Stomach (tissue), 9 donors: ENCODE measurements around the gene THADA. TPM values are rescaled to one million over a fixed set of nuclear protein-coding genes. Genes with fewer than 3 reads are reported as not detected.

Source experiments
- DNase-seq, 2 donors: peaks; one replicate each; pipeline versions ENCODE4 v3.0.0 to v3.0.0-alpha.2; 2013 to 2019
- H3K27ac ChIP-seq, 5 donors: fragments of 200-600 bp in 4 of 5; sonication (generic) in 4 of 5; one replicate each; pipeline ENCODE4 v1.5.1; 2013 to 2019; ENCODE audit warnings: mild to moderate bottlenecking in 1 of 5, moderate library complexity in 1 of 5
- H3K27me3 ChIP-seq, 3 donors: fragments of 200-600 bp; sonication (generic); one replicate each; pipeline ENCODE4 v1.5.1; 2017 to 2019; ENCODE audit warnings: mixed run types in 1 of 3
- H3K36me3 ChIP-seq, 4 donors: fragments of 200-600 bp; sonication (generic); 1 replicate in 3 of 4; 2 replicates in 1 of 4; pipeline ENCODE4 v1.5.1; 2016 to 2019
- H3K4me1 ChIP-seq, 4 donors: fragments of 200-600 bp; sonication (generic); one replicate each; pipeline ENCODE4 v1.5.1; 2016 to 2019
- H3K4me3 ChIP-seq, 4 donors: fragments of 200-600 bp; sonication (generic) in 3 of 4; one replicate each; pipeline ENCODE4 v1.5.1; 2016 to 2019; ENCODE audit warnings: mild to moderate bottlenecking in 1 of 4
- H3K9me3 ChIP-seq, 4 donors: fragments of 200-600 bp; sonication (generic); one replicate each; pipeline ENCODE4 v1.5.1; 2016 to 2019
- EP300 ChIP-seq: sonication (generic); formaldehyde crosslinking; IDR thresholded peaks from one replicate; pipeline ENCODE4 v1.6.1; 2017; ENCODE audit warnings: antibody characterized with exemption
- POLR2A ChIP-seq, 4 donors: fragments of 450-650 bp; IDR thresholded peaks; one replicate each; pipeline ENCODE4 v1.6.1; 2016; ENCODE audit warnings: antibody characterized with exemption in 4 of 4, control low read depth in 2 of 4, mild to moderate bottlenecking in 1 of 4, moderate library complexity in 1 of 4
- POLR2AphosphoS5 ChIP-seq, 3 donors: sonication (generic); formaldehyde crosslinking; IDR thresholded peaks; one replicate each; pipeline ENCODE4 v1.6.1; 2016; ENCODE audit warnings: antibody characterized with exemption in 3 of 3
- WGBS, 5 donors: extraction: QIAGEN DNeasy Blood & Tissue Kit in 3 of 5; methylation state at CpG; one replicate each; pipeline versions ENCODE4 v1.1.5 to v1.1.7; 2013 to 2018; 5-methylcytosine and 5-hydroxymethylcytosine counted together
- intact Hi-C: fragments of 100-400 bp; cut with DNase I; formaldehyde crosslinking; loops from one replicate; pipeline ENCODE4 v1.15.1; 2023; ENCODE audit warnings: low total_unique reads
- polyA plus RNA-seq, 3 donors: library from polyadenylated mRNA; stranded (reverse); fragments of 200-250 nt; gene quantifications; one replicate each; pipeline ENCODE4 v1.2.3, GENCODE V29; 2013
- total RNA-seq, 5 donors: library from RNA; depleted of rRNA; stranded (reverse); fragments of >200 nt; gene quantifications; one replicate each; pipeline versions ENCODE4 v1.1.0 to v1.2.3, GENCODE V29; 2014 to 2016
- TF ChIP-seq, protein P1 (sequence below), 7 experiments: fragments of 450-650 bp in 4 of 7; fragments of 200-600 bp in 3 of 7; sonication (generic) in 3 of 7; IDR thresholded peaks; one replicate each; pipeline ENCODE4 v1.5.1; 2016 to 2019; ENCODE audit warnings: antibody characterized with exemption in 7 of 7, control low read depth in 2 of 7, mild to moderate bottlenecking in 1 of 7
- donor health status: healthy with polysubstance abuse.
- donor health status: Bipolar disorder and iron deficiency.
- donor health status: healthy.

The THADA gene
- total and polyA plus RNA-seq, 8 donors: 8.0 to 109 (median 31.9) TPM

DNA sequence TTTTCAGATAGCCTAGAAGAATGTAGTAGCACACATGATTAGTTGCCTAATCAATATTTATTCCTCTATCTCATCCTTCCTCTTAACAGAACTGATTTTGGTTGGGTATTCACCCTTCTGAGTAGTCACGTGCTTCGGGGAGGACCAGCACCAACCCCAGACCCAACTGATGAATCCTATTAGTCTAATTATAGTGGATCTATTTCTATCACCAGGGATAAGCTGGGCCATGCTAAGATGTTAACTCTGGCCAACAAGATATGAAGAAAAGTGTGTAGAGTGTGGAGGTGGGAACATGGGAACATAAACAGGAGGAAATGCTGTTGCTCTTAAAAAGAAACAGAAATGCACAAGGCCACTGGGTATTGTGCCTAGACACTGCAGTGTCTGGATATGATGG is 119.9 kb downstream of the THADA start:
- DNase-seq: no peak
- intact Hi-C loops: no loop called here
- Histone ChIP-seq H3K36me3 (peaks cover 0 to 4% (median 2%) of the 10 kb centered on the region in 4 donors), H3K27me3 (no peaks in the 10 kb centered on the region), H3K9me3 (no peaks in the 10 kb centered on the region), H3K27ac (no peak overlapping the region), H3K4me3 (no peak overlapping the region), H3K4me1 (peaks cover 0 to 18% (median 0%) of the 10 kb centered on the region in 4 donors)
- TF ChIP-seq POLR2A (IDR thresholded peaks at IDR 0.05): no peak
- no peak for TF ChIP-seq POLR2AphosphoS5 (IDR thresholded peaks at IDR 0.05)
- TF ChIP-seq EP300: no peak
- TF ChIP-seq, protein P1, sequence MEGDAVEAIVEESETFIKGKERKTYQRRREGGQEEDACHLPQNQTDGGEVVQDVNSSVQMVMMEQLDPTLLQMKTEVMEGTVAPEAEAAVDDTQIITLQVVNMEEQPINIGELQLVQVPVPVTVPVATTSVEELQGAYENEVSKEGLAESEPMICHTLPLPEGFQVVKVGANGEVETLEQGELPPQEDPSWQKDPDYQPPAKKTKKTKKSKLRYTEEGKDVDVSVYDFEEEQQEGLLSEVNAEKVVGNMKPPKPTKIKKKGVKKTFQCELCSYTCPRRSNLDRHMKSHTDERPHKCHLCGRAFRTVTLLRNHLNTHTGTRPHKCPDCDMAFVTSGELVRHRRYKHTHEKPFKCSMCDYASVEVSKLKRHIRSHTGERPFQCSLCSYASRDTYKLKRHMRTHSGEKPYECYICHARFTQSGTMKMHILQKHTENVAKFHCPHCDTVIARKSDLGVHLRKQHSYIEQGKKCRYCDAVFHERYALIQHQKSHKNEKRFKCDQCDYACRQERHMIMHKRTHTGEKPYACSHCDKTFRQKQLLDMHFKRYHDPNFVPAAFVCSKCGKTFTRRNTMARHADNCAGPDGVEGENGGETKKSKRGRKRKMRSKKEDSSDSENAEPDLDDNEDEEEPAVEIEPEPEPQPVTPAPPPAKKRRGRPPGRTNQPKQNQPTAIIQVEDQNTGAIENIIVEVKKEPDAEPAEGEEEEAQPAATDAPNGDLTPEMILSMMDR (IDR thresholded peaks at IDR 0.05): no peak
- 85 to 96% (median 91%) methylated on average over 2 of the region's 2 CpGs for WGBS, 5 donors

DNA sequence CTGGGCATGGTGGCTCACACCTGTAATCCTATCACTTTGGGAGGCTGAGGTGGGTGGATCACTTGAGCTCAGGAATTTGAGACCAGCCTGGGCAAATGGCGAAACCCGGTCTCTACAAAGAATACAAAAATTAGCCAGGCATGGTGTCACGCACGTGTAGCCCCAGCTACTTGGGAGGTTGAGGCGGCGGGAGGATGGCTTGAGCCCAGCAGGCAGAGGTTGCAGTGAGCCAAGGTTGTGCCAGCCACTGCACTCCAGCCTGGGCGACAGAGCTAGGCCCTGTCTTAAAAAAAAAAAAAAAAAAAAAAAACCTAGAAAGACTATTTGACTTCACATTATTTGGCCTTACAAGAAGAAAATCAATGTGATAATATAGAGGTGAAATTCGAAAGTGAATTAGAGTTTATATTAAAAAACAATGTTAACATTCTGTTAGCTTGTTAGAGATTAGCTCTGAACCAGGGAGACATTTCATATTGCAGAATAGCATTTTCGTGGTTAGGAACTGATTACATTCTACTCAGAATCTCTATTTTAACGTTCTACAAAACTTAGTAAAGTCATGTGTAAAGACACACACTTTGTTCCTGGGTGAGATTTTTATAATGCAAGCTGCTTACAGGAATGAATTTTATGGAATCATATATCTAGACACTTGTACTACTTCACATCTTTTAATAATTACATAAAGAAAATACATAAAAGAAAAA is 120.5 kb downstream of the THADA start:
- no peak for DNase-seq
- no peaks in the 10 kb centered on the region for H3K27me3 ChIP-seq
- no peak overlapping the region for H3K4me3 ChIP-seq
- intact Hi-C loops: no loop called here
- H3K27ac ChIP-seq: no peak overlapping the region
- no peak for TF ChIP-seq POLR2AphosphoS5 (IDR thresholded peaks at IDR 0.05)
- no peak for TF ChIP-seq POLR2A (IDR thresholded peaks at IDR 0.05)
- TF ChIP-seq, protein P1 (IDR thresholded peaks at IDR 0.05): no peak
- no peak for TF ChIP-seq EP300
- 79 to 88% (median 82%) methylated on average over 10 of the region's 10 CpGs for WGBS, 5 donors
- H3K9me3 ChIP-seq: no peaks in the 10 kb centered on the region
- H3K4me1 ChIP-seq: peaks cover 0 to 18% (median 0%) of the 10 kb centered on the region in 4 donors
- peaks cover 0 to 4% (median 2%) of the 10 kb centered on the region in 4 donors for H3K36me3 ChIP-seq

DNA sequence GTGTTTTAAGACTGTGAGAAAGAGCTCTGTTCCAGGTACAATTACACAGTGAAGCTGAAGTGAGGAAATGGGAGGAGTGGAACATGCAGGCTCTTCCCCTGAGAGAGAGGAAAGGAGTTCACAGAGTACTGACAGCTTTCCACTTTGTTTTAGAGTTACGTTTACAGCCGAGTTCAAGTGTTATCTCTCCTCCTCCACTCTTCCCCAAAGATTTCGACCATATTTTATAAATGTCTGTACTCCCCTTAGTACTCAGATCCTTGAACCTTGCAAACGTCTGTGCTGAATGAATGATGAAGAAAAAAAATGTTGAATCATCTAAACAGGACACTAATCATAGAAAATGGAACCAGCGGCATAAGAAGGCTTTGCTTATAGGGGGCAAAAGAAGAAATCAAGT is 121.6 kb downstream of the THADA start:
- no peaks in the 10 kb centered on the region for H3K27me3 ChIP-seq
- intact Hi-C loops: no loop called here
- 73 to 91% (median 85%) methylated on average over 5 of the region's 5 CpGs for WGBS, 5 donors
- DNase-seq: no peak
- no peak overlapping the region for H3K4me3 ChIP-seq
- no peaks in the 10 kb centered on the region for H3K36me3 ChIP-seq
- peaks cover 0 to 23% (median 4%) of the 10 kb centered on the region in 4 donors for H3K4me1 ChIP-seq
- H3K27ac ChIP-seq: no peak overlapping the region
- TF ChIP-seq EP300: no peak
- TF ChIP-seq, protein P1 (IDR thresholded peaks at IDR 0.05): no peak
- TF ChIP-seq POLR2AphosphoS5 (IDR thresholded peaks at IDR 0.05): no peak
- no peak for TF ChIP-seq POLR2A (IDR thresholded peaks at IDR 0.05)
- H3K9me3 ChIP-seq: no peaks in the 10 kb centered on the region

DNA sequence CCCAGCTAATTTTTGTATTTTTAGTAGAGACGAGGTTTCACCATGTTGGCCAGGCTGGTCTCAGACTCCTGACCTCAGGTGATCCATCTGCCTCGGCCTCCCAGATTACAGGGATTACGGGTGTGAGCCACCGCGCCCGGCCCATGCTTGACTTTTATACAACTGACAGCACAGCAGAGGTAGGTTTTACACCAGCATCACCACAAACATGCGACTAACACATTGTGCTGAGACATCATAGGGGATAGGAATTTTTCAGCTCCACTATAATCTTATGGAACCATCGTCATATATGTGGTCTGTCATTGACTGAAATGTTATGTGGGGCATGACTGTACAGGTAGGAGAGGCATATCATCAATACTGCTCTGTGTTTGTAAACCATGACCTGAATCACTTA is 122.1 kb downstream of the THADA start:
- H3K27me3 ChIP-seq: no peaks in the 10 kb centered on the region
- intact Hi-C loops: no loop called here
- H3K27ac ChIP-seq: no peak overlapping the region
- no peak overlapping the region for H3K4me3 ChIP-seq
- H3K36me3 ChIP-seq: no peaks in the 10 kb centered on the region
- H3K4me1 ChIP-seq: peaks cover 0 to 23% (median 9%) of the 10 kb centered on the region in 4 donors
- H3K9me3 ChIP-seq: no peaks in the 10 kb centered on the region
- WGBS, 5 donors: 92 to 99% (median 94%) methylated on average over 8 of the region's 8 CpGs
- no peak for DNase-seq
- TF ChIP-seq EP300 (no peak), POLR2A (IDR thresholded peaks at IDR 0.05) (no peak), POLR2AphosphoS5 (IDR thresholded peaks at IDR 0.05) (no peak)
- TF ChIP-seq, protein P1 (IDR thresholded peaks at IDR 0.05): no peak
